SH-SY5Y (cell line): Measurements from ENCODE around the gene GOLPH3.

Source experiments
- GATA2 ChIP-seq: IDR thresholded peaks from 2 replicates; pipeline ENCODE4 v1.6.1; 2011; ENCODE audit warnings: mild to moderate bottlenecking, low read depth, low read length
- GATA3 ChIP-seq: IDR thresholded peaks from 2 replicates; pipeline ENCODE4 v1.6.1; 2011; ENCODE audit warnings: low read depth, mild to moderate bottlenecking, low read length, moderate library complexity

Gene GOLPH3

DNA sequence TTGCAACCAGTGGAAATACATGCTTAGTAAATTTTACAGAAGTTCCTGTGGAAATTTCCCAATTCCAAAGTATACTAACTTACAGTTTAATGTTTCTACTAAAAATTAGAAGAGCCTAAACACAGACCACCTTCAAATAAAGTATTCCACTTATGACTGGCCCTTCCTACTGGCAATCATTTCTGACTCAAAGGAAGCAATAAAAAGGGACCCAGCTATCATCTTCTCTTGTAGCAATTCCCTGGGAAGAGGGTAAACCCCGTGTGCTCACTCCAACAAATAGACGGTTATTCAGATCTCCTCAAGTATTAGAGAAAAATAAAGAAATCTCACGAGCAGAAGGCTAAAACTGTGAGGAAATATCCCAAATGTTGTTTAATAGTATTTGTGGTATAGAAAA is 43.3 kb downstream of the GOLPH3 start:
- no peak for TF ChIP-seq GATA2
- no peak for TF ChIP-seq GATA3

DNA sequence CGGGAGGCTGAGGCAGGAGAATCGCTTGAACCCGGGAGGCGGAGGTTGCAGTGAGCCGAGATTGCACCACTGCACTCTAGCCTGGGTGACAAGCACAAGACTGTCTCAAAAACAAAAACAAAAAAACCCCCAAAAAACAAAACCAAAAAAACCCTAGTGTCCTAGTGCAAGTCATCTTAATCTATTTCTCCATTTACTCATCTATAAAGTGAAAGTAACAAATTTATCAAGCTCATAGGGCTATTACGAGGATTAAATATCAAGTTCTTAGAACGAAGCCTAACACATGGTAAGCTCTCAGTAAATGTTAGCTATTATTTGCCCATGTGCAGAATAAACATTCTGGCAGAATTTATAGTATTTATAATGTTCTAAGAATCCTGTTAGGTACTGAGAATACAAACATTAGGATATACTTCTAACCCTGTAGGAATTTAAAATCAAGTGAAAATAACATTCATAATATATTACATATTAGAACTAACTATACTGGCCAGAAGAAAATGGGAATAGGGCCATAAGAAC is 45.0 kb downstream of the GOLPH3 start:
- TF ChIP-seq GATA2 (no peak), GATA3 (no peak)

DNA sequence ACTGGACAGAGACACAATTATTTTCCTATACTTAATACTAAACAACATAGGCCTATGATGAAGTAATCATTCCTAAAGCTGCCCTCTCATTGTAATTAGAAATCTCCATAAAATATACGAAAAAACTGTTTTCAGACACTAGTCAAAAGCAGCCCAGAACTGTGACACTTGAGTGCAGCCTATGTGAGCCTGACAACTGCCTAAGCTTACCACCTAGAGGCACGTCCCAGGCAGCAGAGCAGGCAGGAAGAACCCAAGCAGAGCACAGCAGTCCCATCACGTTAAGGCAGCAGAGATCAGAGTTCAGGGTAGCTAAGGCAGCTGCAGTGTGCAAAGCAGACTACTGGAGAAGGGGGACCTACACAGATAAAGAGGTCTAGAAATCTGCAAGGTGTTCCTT is 46.4 kb downstream of the GOLPH3 start:
- TF ChIP-seq GATA2 (no peak), GATA3 (no peak)

DNA sequence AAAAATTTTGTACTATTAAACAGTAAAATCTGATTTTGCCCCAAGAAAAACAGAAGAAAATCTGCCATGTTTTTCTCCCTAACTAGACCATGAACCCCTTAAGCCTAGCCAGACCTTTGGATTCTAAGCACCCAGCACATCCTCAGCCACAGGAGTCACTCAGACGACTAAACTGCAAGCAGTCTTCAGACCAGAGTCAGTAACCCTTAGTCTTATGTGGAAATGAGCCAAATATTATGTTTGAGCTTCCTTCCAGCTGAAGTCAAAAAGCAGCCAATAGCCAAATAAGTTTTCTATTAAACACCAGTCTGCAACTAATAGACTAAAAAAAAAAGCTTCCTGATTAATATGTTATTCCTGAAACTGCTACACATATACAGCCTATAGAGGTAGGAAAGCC is 47.4 kb downstream of the GOLPH3 start:
- no peak for TF ChIP-seq GATA3
- no peak for TF ChIP-seq GATA2

DNA sequence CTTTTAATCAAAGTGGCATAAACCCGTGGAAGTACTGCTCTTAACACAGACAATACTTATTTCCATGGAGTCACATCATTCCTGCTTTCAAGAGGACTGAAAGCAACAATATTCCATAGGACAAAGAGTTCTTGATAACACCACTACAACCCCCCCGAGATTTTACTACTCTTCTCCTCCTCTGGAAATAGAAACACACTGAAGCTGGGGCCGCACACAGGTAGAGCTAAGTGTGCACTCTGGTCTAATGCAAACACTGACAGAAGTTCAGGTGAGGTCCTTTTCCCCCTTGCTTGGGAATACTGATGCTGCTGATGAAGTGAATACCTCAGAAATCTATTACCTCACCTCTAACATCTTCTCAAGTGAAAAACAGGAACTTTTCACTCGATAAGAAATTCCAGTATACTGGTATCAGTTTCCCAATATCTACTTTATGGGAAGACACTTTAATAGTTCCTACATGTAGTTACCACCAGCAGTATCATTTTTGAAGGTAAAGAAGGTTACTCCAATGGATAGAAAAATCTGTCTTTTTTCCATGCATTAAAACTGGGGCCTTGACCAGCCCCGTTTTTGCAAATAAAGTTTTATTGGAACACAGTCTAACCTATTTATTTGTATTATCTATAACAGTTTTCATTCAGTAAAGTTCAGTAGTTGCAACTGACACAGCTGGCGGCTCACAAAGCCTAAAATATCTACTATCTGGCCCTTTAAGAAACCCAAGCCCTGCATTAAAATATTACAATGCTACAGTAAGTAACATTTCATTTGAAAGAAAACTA is 50.0 kb downstream of the GOLPH3 start:
- TF ChIP-seq GATA3 (no peak), GATA2 (no peak)

DNA sequence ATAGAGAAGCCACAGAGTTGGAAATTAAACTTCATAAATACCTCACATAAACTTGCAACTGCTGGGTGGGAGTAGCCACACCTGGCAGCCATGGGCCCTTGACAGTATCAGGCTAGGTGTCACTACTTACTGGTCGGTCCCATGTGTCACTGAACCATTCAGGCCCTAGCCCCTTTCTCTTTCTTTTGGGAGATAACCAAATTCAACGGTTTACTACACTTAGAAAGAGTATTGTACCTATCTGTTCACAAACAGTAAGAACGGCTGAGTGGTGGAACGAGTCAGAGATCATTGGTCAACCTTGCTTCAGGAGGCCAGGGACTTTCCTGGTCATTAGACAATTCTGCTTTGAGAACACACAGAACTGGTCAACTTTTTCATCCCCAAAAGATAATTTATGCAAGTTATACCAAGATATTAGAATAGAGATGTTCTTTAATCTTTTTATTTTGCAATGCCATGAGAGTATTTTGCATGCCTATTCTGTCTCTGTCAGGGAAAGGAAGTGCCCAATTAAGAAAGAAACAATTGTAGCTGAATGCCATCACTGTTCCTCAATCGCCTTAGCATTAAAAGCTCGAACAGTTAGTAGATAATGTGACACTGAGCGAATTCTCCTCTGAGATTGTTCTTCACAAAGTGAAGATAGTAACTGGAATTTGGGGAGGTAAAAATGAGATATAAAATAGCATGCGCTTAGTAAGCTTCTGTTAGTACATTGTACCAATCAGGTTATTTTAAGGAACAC is 50.9 kb downstream of the GOLPH3 start:
- TF ChIP-seq GATA2 (no peak), GATA3 (no peak)

DNA sequence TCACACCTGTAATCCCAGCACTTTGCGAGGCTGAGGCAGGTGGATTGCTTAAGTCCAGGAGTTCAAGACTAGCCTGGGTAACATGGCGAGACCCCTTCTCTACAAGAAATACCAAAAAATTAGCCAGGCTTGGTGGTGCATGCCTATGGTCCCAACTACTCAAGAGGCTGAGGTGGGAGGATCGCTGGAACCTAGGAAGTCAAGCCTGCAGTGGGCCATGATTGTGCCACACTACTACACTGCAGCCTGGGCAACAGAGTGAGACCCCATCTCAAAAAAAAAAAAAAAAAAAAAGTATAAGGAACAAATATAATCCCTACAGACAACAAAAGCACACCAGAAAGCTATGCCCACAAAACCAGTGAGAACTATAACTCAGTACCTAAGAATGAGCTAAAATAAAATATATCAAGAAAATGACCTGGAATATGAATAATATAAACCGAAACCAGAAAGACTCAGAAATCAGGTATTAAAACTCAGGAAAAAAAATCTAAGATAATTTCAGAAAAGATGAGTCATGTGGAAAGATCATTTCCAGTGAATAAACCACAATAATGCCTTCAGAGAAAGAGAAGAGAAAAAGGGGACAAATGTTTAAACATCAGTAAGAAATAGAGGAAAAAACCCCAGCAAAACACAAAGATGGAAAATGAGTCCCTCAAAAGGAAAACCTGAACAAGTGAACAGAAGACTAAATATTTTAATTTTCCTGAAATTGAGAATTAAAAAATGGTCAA is 57.4 kb downstream of the GOLPH3 start:
- TF ChIP-seq GATA2 = no peak
- TF ChIP-seq GATA3 = no peak

DNA sequence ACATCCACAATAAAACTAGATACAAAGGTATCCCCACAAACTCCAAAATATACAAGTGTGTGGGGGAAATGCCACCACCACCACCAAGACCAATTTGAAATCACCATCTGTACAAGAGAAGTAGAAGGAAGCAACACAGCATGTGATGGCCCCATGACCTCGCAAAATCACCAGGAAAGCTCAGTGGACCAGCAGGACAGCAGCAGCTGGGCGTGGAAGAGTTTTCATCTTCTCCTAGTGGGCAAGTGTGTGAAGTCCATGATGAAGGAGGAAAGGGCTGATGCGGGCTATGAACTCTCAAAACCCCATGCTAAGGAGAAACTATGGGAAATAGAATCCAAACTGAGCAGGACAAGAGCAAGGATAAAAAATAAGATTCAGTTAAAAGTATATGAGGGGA is 58.1 kb downstream of the GOLPH3 start:
- TF ChIP-seq GATA3 = no peak
- no peak for TF ChIP-seq GATA2

DNA sequence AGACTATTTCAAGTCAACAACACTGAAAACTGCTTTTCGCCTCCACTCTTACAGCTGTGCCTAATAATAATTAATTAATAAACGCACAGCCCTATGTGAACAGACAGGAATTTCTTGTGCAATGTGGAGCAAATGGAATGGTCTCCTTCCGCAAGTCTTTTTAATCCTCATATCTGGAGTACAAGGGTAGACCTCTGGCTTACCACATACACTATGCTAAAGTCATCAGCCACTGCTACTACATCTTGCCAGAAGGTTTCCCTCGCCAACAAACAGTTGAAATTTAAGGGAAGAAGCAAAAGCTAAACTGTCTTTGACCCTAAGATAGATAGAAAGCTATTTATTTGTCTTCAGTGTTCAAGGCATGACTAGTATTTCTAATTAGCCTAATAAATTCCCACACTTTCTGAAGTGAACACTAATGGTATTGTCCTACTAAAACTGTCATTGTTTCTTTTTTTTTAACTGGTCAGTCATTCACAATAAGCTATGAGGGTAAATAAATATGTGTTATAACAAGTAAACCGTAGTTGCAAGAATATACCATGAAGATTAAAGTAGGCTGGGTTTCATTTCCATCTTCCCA is 63.9 kb downstream of the GOLPH3 start:
- TF ChIP-seq GATA2 = no peak
- no peak for TF ChIP-seq GATA3

DNA sequence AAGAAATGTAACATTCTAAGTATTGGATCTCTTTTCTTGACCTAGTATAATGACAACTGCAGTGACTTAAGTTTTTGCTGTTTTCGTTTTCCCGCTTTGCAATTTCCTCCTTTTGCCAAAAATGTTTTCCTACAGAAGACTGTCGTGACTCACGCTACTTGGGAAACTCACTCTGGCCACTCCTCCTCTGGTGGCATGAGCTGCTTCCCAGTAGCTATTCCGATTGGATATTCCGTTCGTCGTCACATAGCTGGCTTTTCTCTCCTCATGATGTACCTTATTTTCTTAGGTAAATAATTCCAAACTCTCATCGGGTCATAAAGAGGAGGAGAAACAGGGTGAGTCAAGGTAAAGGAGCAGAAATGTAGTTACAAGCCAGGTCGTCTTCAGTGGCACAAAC is 64.9 kb downstream of the GOLPH3 start:
- TF ChIP-seq GATA3 (no peak), GATA2 (no peak)

DNA sequence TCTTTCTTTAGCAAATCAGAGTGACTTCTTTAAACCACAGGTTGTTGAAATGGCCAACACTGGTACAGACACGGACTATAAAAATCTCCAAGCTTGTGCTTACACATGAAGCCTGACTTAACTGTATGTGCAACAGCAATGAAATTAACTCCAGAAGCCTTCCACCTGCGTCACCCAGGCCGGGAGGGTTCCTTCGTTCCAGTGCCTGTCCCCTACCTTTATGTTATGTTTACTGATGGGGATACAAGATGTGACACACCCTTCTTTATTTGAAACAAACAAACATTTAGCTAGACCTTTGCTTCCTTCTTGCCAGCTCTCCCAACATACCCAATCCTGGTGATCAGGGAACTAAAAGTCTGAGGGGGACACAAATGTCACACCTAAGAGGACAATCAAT is 66.0 kb downstream of the GOLPH3 start:
- TF ChIP-seq GATA2 = no peak
- TF ChIP-seq GATA3 = no peak

DNA sequence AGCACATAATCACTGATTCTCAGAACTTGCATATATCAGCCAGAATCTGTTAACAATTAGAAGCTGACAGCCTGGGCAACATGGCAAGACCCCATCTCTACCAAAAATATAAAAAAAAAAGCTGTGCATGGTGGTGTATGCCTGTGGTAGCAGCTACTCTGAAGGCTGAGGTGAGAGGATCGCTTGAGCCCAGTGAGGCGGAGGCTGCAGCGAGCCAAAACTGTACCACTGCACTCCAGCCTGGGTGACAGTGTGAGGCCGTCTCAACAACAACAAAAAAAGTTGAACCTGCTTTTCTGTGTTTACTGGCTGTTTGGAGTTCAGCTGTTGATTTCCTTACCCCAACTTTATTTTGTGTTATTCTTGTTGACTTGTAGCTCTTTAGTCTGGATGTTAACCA is 66.8 kb downstream of the GOLPH3 start:
- TF ChIP-seq GATA3 (no peak), GATA2 (no peak)

DNA sequence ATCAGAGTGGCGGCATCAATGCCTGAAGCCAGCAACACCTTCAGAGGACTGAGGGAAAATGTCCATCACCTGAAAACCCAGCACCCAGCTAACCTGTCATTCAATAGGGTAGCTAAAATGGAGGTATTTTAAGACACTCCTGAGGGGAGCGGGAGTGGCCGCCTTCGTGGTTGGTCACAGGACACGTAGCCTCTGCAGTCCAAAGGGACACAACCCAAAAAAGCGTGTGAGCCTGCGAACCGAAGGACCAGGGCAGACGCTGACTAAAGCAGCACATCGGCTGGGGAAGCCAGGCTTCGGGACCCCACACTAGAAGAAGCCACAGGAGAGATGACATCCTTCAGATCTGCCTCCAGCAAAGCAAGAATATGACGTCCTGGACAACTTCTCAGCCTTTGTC is 70.6 kb downstream of the GOLPH3 start:
- TF ChIP-seq GATA2 = no peak

DNA sequence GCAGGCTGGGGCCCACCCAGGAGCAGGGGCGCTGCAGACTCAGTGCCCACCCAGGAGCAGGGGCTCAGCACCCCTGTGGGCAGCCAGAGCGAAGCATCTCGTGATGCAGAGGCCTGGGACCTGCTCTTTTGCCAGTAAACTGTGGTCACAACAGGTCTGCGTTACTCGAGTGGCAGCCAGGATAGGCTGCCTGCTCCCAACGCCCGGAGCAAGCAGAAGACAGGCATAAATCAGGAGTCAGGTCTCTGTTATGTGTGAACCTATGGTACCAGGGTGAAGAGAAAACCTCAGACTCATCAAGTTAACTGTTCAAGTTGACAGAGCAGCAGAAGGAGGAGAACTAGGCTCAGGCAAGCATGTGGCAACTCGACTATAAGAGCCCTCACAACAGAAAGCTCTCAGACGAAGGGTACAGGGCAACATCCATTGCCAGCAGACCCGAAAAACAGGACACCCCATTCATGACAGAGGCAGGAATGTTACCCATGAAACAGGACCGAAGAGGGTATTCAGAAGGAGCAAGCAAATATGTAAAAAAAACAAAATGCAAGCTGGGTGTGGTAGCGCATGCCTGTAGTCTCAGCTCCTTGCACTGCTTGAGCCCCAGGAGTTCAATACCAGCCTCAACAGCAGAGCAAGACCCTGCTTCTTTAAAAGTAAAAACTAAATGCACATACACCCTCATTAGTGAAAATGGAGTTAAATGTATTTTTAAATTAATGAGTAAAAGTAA is 71.7 kb downstream of the GOLPH3 start:
- TF ChIP-seq GATA3 (no peak), GATA2 (no peak)
